Measurements from ENCODE around the gene BMP6. TPM values are rescaled to one million over a fixed set of nuclear protein-coding genes. Genes with fewer than 3 reads are reported as not detected.

BMP6 gene
- total RNA-seq, 2 donors from 2014 or later: 0.65 to 2.2 TPM

GRCh38 chr6:7697432-7697819, 28.5 kb upstream of the BMP6 start:
- Mint-ChIP-seq H3K4me1 (ENCODE audit: low read depth) (peaks cover 16% of the 10 kb centered on the region), H3K27ac (peak overlapping the region; percentile 7), H3K4me3 (peak overlapping the region; percentile 30 to 50), H3K27me3 (ENCODE audit: low read depth) (peaks cover 8% of the 10 kb centered on the region), H3K36me3 (ENCODE audit: insufficient read depth in 2 of 2) (no peaks in the 10 kb centered on the region), H3K9me3 (no peaks in the 10 kb centered on the region)
- DNase-seq (peak; percentile 1 to 6), ATAC-seq (replicated peaks in 1 of 2) (peak; percentile 63 to 64)

GRCh38 chr6:7697820-7698623, 27.9 kb upstream of the BMP6 start:
- Mint-ChIP-seq H3K36me3 (ENCODE audit: insufficient read depth in 2 of 2) (no peaks in the 10 kb centered on the region), H3K4me1 (ENCODE audit: low read depth) (peaks cover 16% of the 10 kb centered on the region), H3K4me3 (peak overlapping the region; percentile 30 to 50), H3K9me3 (no peaks in the 10 kb centered on the region), H3K27ac (peak overlapping the region; percentile 7), H3K27me3 (ENCODE audit: low read depth) (peaks cover 8% of the 10 kb centered on the region)
- DNase-seq (peak; percentile 23 to 27), ATAC-seq (replicated peaks in 1 of 2) (peak; percentile 92 to 93)

GRCh38 chr6:7701212-7701834, 24.6 kb upstream of the BMP6 start:
- Mint-ChIP-seq H3K27me3 (ENCODE audit: low read depth) (peaks cover 14% of the 10 kb centered on the region), H3K27ac (no peak overlapping the region), H3K9me3 (no peaks in the 10 kb centered on the region), H3K4me1 (ENCODE audit: low read depth) (peaks cover 16% of the 10 kb centered on the region), H3K4me3 (no peak overlapping the region), H3K36me3 (ENCODE audit: insufficient read depth in 2 of 2) (no peaks in the 10 kb centered on the region)
- no peak for ATAC-seq (replicated peaks in 1 of 2)
- no peak for DNase-seq

GRCh38 chr6:7703148-7703680, 22.7 kb upstream of the BMP6 start:
- H3K36me3 Mint-ChIP-seq (ENCODE audit: insufficient read depth in 2 of 2): no peaks in the 10 kb centered on the region

GRCh38 chr6:7705483-7705882, 20.4 kb upstream of the BMP6 start:
- H3K4me1 Mint-ChIP-seq (ENCODE audit: low read depth): no peaks in the 10 kb centered on the region
- H3K36me3 Mint-ChIP-seq (ENCODE audit: insufficient read depth in 2 of 2): no peaks in the 10 kb centered on the region
- H3K9me3 Mint-ChIP-seq: no peaks in the 10 kb centered on the region
- DNase-seq (no peak), ATAC-seq (replicated peaks in 1 of 2) (no peak)
- no peak overlapping the region for H3K4me3 Mint-ChIP-seq
- H3K27me3 Mint-ChIP-seq (ENCODE audit: low read depth): peaks cover 6% of the 10 kb centered on the region
- no peak overlapping the region for H3K27ac Mint-ChIP-seq

More at GRCh38 chr6:7703148-7703680, 22.7 kb upstream of the BMP6 start:
- ATAC-seq (replicated peaks in 1 of 2) (peak in 1 of 2 donors; percentile 45), DNase-seq (no peak)
- Mint-ChIP-seq H3K27me3 (ENCODE audit: low read depth) (peaks cover 14% of the 10 kb centered on the region), H3K4me1 (ENCODE audit: low read depth) (peaks cover 4% of the 10 kb centered on the region), H3K27ac (no peak overlapping the region), H3K4me3 (no peak overlapping the region), H3K9me3 (no peaks in the 10 kb centered on the region)

GRCh38 chr6:7706269-7706668, 19.6 kb upstream of the BMP6 start:
- H3K9me3 Mint-ChIP-seq: no peaks in the 10 kb centered on the region
- ATAC-seq (replicated peaks in 1 of 2): no peak
- H3K4me1 Mint-ChIP-seq (ENCODE audit: low read depth): no peaks in the 10 kb centered on the region
- H3K27me3 Mint-ChIP-seq (ENCODE audit: low read depth): peaks cover 6% of the 10 kb centered on the region
- H3K27ac Mint-ChIP-seq: no peak overlapping the region
- no peak overlapping the region for H3K4me3 Mint-ChIP-seq
- no peaks in the 10 kb centered on the region for H3K36me3 Mint-ChIP-seq (ENCODE audit: insufficient read depth in 2 of 2)
- DNase-seq: no peak

- Mint-ChIP-seq H3K4me3 (no peak overlapping the region), H3K9me3 (peaks cover 2 to 3% of the 10 kb centered on the region in 2 donors), H3K4me1 (ENCODE audit: low read depth) (no peaks in the 10 kb centered on the region), H3K27ac (no peak overlapping the region), H3K36me3 (ENCODE audit: insufficient read depth in 2 of 2) (peaks cover 0 to 3% of the 10 kb centered on the region in 2 donors), H3K27me3 (ENCODE audit: low read depth) (peaks cover 18% of the 10 kb centered on the region)
- ATAC-seq (replicated peaks in 1 of 2) (no peak), DNase-seq (no peak)
Measured at GRCh38 chr6:7707787-7708186, 18.1 kb upstream of the BMP6 start.

- Mint-ChIP-seq H3K27me3 (ENCODE audit: low read depth) (peaks cover 60% of the 10 kb centered on the region), H3K4me3 (no peak overlapping the region), H3K36me3 (ENCODE audit: insufficient read depth in 2 of 2) (peaks cover 3% of the 10 kb centered on the region in 2 donors), H3K9me3 (peaks cover 3 to 5% of the 10 kb centered on the region in 2 donors), H3K27ac (no peak overlapping the region), H3K4me1 (ENCODE audit: low read depth) (peaks cover 5% of the 10 kb centered on the region)
- DNase-seq (no peak), ATAC-seq (replicated peaks in 1 of 2) (no peak)
Measured at GRCh38 chr6:7719364-7719850, 6.5 kb upstream of the BMP6 start.

- Mint-ChIP-seq H3K27me3 (ENCODE audit: low read depth) (peaks cover 69% of the 10 kb centered on the region), H3K36me3 (ENCODE audit: insufficient read depth in 2 of 2) (peaks cover 3% of the 10 kb centered on the region in 2 donors), H3K4me3 (no peak overlapping the region), H3K27ac (no peak overlapping the region), H3K4me1 (ENCODE audit: low read depth) (peaks cover 5% of the 10 kb centered on the region), H3K9me3 (peaks cover 3 to 5% of the 10 kb centered on the region in 2 donors)
- DNase-seq (no peak), ATAC-seq (replicated peaks in 1 of 2) (no peak)
Measured at GRCh38 chr6:7720346-7720745, 5.6 kb upstream of the BMP6 start.

- H3K9me3 Mint-ChIP-seq: peaks cover 0 to under 1% of the 10 kb centered on the region in 2 donors
- no peak for ATAC-seq (replicated peaks in 1 of 2)
- H3K27ac Mint-ChIP-seq: no peak overlapping the region
- peaks cover 0 to 1% of the 10 kb centered on the region in 2 donors for H3K36me3 Mint-ChIP-seq (ENCODE audit: insufficient read depth in 2 of 2)
- peaks cover 12% of the 10 kb centered on the region for H3K4me1 Mint-ChIP-seq (ENCODE audit: low read depth)
- no peak overlapping the region for H3K4me3 Mint-ChIP-seq
- DNase-seq: no peak
- H3K27me3 Mint-ChIP-seq (ENCODE audit: low read depth): peaks cover 75% of the 10 kb centered on the region
Measured at GRCh38 chr6:7721649-7722048, 4.2 kb upstream of the BMP6 start.

GRCh38 chr6:7723041-7723447, 2.9 kb upstream of the BMP6 start:
- ATAC-seq (replicated peaks in 1 of 2) (peak; percentile 14 to 17), DNase-seq (peak; percentile 70 to 71)
- Mint-ChIP-seq H3K27ac (no peak overlapping the region), H3K4me3 (no peak overlapping the region), H3K27me3 (ENCODE audit: low read depth) (peaks cover 70% of the 10 kb centered on the region), H3K36me3 (ENCODE audit: insufficient read depth in 2 of 2) (peaks cover 0 to 1% of the 10 kb centered on the region in 2 donors), H3K4me1 (ENCODE audit: low read depth) (peaks cover 14% of the 10 kb centered on the region), H3K9me3 (no peaks in the 10 kb centered on the region)

- Mint-ChIP-seq H3K27ac (no peak overlapping the region), H3K4me3 (no peak overlapping the region), H3K36me3 (ENCODE audit: insufficient read depth in 2 of 2) (peaks cover 0 to 1% of the 10 kb centered on the region in 2 donors), H3K9me3 (no peaks in the 10 kb centered on the region), H3K4me1 (ENCODE audit: low read depth) (peaks cover 18% of the 10 kb centered on the region), H3K27me3 (ENCODE audit: low read depth) (peaks cover 74% of the 10 kb centered on the region)
- ATAC-seq (replicated peaks in 1 of 2) (no peak), DNase-seq (no peak)
Measured at GRCh38 chr6:7723554-7723953, 2.3 kb upstream of the BMP6 start.

- peak overlapping the region; percentile 89 for H3K4me3 Mint-ChIP-seq
- no peaks in the 10 kb centered on the region for H3K9me3 Mint-ChIP-seq
- peaks cover 80% of the 10 kb centered on the region for H3K27me3 Mint-ChIP-seq (ENCODE audit: low read depth)
Measured at GRCh38 chr6:7725412-7725811, 487 bp upstream of the BMP6 start.

More at GRCh38 chr6:7725412-7725811, 487 bp upstream of the BMP6 start:
- no peak overlapping the region for H3K27ac Mint-ChIP-seq
- H3K36me3 Mint-ChIP-seq (ENCODE audit: insufficient read depth in 2 of 2): peaks cover 0 to 1% of the 10 kb centered on the region in 2 donors
- DNase-seq: no peak
- ATAC-seq (replicated peaks in 1 of 2): no peak
- peaks cover 20% of the 10 kb centered on the region for H3K4me1 Mint-ChIP-seq (ENCODE audit: low read depth)
